K562 (cell line): ENCODE measurements around the gene ING1. TPM values are rescaled to one million over a fixed set of nuclear protein-coding genes. Genes with fewer than 3 reads are reported as not detected.

ENCODE experiments used
- HNRNPLL ChIP-seq: fragments of 200-400 bp; formaldehyde crosslinking; IDR thresholded peaks from 2 replicates; pipeline ENCODE4 v1.6.1; 2017; ENCODE audit warnings: low read length, low read depth, mild to moderate bottlenecking; ENCODE audit not compliant: poor library complexity, severe bottlenecking
- LEF1 ChIP-seq: fragments of 450-650 bp; IDR thresholded peaks from 2 replicates; pipeline ENCODE4 v1.6.1; 2016; ENCODE audit warnings: mild to moderate bottlenecking
- NEUROD1 ChIP-seq: fragments of 150-350 bp; IDR thresholded peaks from 2 replicates; pipeline ENCODE4 v1.6.1; 2014; ENCODE audit warnings: borderline replicate concordance, low read length, low read depth; ENCODE audit not compliant: partially characterized antibody
- PTRF ChIP-seq: fragments of 450-650 bp; IDR thresholded peaks from 2 replicates; pipeline ENCODE4 v1.6.1; 2016; ENCODE audit warnings: mild to moderate bottlenecking, missing genetic modification characterization, missing compliant biosample characterization
- ZBTB1 ChIP-seq: sonication (generic); formaldehyde crosslinking; IDR thresholded peaks from 2 replicates; pipeline ENCODE4 v1.8.1; 2023; ENCODE audit warnings: missing genetic modification reagents, low read depth, mild to moderate bottlenecking, borderline replicate concordance
- ZNF174 ChIP-seq: fragments of 250-450 bp; sonication (Bioruptor Pico); IDR thresholded peaks from 2 replicates; pipeline ENCODE4 v1.4.0; 2020; ENCODE audit warnings: mild to moderate bottlenecking
- ZNF175 ChIP-seq: fragments of 200-800 bp; sonication (Bioruptor generic); IDR thresholded peaks from 2 replicates; pipeline ENCODE4 v1.6.1; 2016; ENCODE audit warnings: low read depth, mild to moderate bottlenecking, missing genetic modification characterization, missing compliant biosample characterization
- ZNF324 ChIP-seq: fragments of 250-450 bp; sonication (Bioruptor Pico); IDR thresholded peaks from 2 replicates; pipeline ENCODE4 v1.4.0; 2020; ENCODE audit warnings: mild to moderate bottlenecking
- ZNF444 ChIP-seq: fragments of 250-450 bp; sonication (Bioruptor Pico); IDR thresholded peaks from 2 replicates; pipeline ENCODE4 v1.4.0; 2020; ENCODE audit warnings: mild to moderate bottlenecking, moderate library complexity
- ZNF695 ChIP-seq: fragments of 450-650 bp; formaldehyde crosslinking; IDR thresholded peaks from 2 replicates; pipeline ENCODE4 v1.4.0; 2020; ENCODE audit warnings: mild to moderate bottlenecking, moderate library complexity
- ZNF778 ChIP-seq: fragments of 450-650 bp; formaldehyde crosslinking; IDR thresholded peaks from 2 replicates; pipeline ENCODE4 v1.4.0; 2020; ENCODE audit warnings: mild to moderate bottlenecking, moderate library complexity
- polyA plus RNA-seq, 8 experiments: library from polyadenylated mRNA; depleted of rRNA in 4 of 8; stranded (reverse) in 5 of 8; unstranded in 3 of 8; fragments of >200 nt; fragmentation: Nextera tagmentation in 2 of 8; fragmentation: Illumina TruSeq in 1 of 8; extraction: Ambion mirVana in 2 of 8; extraction: Trizol in 1 of 8; gene quantifications; 2 replicates each; pipeline versions ENCODE4 v1.2.1 to v1.2.3, GENCODE V29; 2011 to 2014; ENCODE audit warnings: inconsistent platforms in 1 of 8, missing spikeins in 1 of 8
- total RNA-seq, 7 experiments: library from RNA; depleted of rRNA in 6 of 7; stranded (reverse); fragments of >200 nt in 6 of 7; fragmentation: Illumina TruSeq in 2 of 7; extraction: Trizol in 2 of 7; gene quantifications; 2 replicates each; pipeline versions ENCODE4 v1.2.1 to v1.2.3, GENCODE V29; 2011 to 2021; ENCODE audit warnings: low replicate concordance in 1 of 7
- TF ChIP-seq, protein P1 (sequence below), 3 experiments: fragments of 200-800 bp in 1 of 3; sonication (Bioruptor generic) in 1 of 3; sonication (generic) in 1 of 3; formaldehyde crosslinking in 1 of 3; IDR thresholded peaks; 2 replicates each; pipeline versions ENCODE4 v1.6.1 to v1.8.0; 2016 to 2022; ENCODE audit warnings: mild to moderate bottlenecking in 2 of 3, missing compliant biosample characterization in 2 of 3, missing genetic modification characterization in 2 of 3, missing genetic modification reagents in 1 of 3
- TF ChIP-seq, protein P2 (sequence below): fragments of 250-450 bp; sonication (Bioruptor Pico); IDR thresholded peaks from 2 replicates; pipeline ENCODE4 v1.4.0; 2020; ENCODE audit warnings: mild to moderate bottlenecking, moderate library complexity
- TF ChIP-seq, protein P3 (sequence below), 3 experiments: fragments of 200-800 bp in 1 of 3; fragments of 250-450 bp in 1 of 3; fragments of 450-650 bp in 1 of 3; sonication (Bioruptor Pico) in 1 of 3; sonication (Bioruptor generic) in 1 of 3; formaldehyde crosslinking in 1 of 3; IDR thresholded peaks; 2 replicates each; pipeline versions ENCODE4 v1.6.1 to v1.8.0; 2016 to 2022; ENCODE audit warnings: mild to moderate bottlenecking in 2 of 3, missing genetic modification characterization in 2 of 3, missing compliant biosample characterization in 1 of 3, moderate library complexity in 1 of 3
- TF ChIP-seq, protein P4 (sequence below): fragments of 450-650 bp; IDR thresholded peaks from 2 replicates; pipeline ENCODE4 v1.6.1; 2016; ENCODE audit warnings: mild to moderate bottlenecking

ING1 gene
- total and polyA plus RNA-seq, 9 of the 15 experiments (the other 6 are each of a cell fraction or from before 2014, with no cell fraction given): 1.0 to 20.1 (median 8.2) TPM

DNA sequence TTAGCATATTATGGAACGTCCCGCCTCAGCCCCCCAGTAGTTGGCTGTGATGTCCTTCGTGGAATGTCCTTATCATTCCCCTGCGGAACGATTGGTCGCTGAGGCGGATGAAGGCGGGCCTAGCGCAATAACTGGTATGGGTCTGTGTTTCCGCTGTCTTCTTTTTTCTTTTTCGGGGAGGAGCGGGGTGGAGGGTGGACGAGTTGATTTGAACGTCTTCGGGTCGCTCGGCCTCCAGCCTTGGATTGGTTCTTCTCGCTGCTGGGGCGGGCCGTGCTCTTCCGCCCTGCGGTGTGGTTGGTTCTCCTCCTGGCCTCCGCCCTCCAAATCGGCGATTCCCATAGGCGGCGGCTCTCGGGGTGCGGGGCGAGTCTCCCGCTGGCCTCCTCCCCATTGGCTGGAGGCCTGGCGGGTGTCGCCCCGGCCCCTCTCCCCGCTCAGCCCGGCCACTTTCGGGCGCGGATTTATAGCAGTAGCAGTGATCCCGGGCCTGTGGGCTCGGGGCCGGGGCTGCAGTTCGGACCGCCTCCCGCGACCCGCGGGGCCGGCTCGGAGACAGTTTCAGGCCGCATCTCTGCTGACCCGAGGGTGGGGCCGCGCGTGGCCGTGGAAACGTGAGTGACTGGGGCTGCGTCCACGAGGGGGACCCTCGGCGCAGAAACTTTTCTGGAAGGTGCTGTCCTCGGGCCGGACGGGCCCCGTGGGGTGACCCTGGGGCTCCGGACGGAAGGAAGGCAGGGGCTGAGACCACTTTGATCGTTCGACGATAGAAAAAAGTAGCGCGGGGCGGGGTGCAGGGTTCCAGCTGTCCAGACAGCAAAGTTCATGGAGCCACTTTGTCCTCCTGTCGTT, 2.1 kb downstream of the ING1 start (continued):
- TF ChIP-seq, protein P1, sequence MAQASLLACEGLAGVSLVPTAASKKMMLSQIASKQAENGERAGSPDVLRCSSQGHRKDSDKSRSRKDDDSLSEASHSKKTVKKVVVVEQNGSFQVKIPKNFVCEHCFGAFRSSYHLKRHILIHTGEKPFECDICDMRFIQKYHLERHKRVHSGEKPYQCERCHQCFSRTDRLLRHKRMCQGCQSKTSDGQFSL (CRISPR knock-in tag; IDR thresholded peaks at IDR 0.05): no peak
- TF ChIP-seq, protein P1 (tag; IDR thresholded peaks at IDR 0.05): no peak
- TF ChIP-seq NEUROD1: peak; percentile 73
- no peak for TF ChIP-seq ZNF695 (CRISPR knock-in tag)
- TF ChIP-seq, protein P2, sequence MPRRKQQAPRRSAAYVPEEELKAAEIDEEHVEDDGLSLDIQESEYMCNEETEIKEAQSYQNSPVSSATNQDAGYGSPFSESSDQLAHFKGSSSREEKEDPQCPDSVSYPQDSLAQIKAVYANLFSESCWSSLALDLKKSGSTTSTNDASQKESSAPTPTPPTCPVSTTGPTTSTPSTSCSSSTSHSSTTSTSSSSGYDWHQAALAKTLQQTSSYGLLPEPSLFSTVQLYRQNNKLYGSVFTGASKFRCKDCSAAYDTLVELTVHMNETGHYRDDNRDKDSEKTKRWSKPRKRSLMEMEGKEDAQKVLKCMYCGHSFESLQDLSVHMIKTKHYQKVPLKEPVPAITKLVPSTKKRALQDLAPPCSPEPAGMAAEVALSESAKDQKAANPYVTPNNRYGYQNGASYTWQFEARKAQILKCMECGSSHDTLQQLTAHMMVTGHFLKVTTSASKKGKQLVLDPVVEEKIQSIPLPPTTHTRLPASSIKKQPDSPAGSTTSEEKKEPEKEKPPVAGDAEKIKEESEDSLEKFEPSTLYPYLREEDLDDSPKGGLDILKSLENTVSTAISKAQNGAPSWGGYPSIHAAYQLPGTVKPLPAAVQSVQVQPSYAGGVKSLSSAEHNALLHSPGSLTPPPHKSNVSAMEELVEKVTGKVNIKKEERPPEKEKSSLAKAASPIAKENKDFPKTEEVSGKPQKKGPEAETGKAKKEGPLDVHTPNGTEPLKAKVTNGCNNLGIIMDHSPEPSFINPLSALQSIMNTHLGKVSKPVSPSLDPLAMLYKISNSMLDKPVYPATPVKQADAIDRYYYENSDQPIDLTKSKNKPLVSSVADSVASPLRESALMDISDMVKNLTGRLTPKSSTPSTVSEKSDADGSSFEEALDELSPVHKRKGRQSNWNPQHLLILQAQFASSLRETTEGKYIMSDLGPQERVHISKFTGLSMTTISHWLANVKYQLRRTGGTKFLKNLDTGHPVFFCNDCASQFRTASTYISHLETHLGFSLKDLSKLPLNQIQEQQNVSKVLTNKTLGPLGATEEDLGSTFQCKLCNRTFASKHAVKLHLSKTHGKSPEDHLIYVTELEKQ: no peak
- TF ChIP-seq ZNF174 (CRISPR knock-in tag): no peak
- TF ChIP-seq, protein P3, sequence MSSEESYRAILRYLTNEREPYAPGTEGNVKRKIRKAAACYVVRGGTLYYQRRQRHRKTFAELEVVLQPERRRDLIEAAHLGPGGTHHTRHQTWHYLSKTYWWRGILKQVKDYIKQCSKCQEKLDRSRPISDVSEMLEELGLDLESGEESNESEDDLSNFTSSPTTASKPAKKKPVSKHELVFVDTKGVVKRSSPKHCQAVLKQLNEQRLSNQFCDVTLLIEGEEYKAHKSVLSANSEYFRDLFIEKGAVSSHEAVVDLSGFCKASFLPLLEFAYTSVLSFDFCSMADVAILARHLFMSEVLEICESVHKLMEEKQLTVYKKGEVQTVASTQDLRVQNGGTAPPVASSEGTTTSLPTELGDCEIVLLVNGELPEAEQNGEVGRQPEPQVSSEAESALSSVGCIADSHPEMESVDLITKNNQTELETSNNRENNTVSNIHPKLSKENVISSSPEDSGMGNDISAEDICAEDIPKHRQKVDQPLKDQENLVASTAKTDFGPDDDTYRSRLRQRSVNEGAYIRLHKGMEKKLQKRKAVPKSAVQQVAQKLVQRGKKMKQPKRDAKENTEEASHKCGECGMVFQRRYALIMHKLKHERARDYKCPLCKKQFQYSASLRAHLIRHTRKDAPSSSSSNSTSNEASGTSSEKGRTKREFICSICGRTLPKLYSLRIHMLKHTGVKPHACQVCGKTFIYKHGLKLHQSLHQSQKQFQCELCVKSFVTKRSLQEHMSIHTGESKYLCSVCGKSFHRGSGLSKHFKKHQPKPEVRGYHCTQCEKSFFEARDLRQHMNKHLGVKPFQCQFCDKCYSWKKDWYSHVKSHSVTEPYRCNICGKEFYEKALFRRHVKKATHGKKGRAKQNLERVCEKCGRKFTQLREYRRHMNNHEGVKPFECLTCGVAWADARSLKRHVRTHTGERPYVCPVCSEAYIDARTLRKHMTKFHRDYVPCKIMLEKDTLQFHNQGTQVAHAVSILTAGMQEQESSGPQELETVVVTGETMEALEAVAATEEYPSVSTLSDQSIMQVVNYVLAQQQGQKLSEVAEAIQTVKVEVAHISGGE (CRISPR knock-in tag; IDR thresholded peaks at IDR 0.05): no peak
- no peak for TF ChIP-seq ZNF778
- no peak for TF ChIP-seq LEF1
- no peak for TF ChIP-seq ZNF175 (CRISPR knock-in tag)
- TF ChIP-seq, protein P4, sequence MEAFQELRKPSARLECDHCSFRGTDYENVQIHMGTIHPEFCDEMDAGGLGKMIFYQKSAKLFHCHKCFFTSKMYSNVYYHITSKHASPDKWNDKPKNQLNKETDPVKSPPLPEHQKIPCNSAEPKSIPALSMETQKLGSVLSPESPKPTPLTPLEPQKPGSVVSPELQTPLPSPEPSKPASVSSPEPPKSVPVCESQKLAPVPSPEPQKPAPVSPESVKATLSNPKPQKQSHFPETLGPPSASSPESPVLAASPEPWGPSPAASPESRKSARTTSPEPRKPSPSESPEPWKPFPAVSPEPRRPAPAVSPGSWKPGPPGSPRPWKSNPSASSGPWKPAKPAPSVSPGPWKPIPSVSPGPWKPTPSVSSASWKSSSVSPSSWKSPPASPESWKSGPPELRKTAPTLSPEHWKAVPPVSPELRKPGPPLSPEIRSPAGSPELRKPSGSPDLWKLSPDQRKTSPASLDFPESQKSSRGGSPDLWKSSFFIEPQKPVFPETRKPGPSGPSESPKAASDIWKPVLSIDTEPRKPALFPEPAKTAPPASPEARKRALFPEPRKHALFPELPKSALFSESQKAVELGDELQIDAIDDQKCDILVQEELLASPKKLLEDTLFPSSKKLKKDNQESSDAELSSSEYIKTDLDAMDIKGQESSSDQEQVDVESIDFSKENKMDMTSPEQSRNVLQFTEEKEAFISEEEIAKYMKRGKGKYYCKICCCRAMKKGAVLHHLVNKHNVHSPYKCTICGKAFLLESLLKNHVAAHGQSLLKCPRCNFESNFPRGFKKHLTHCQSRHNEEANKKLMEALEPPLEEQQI: no peak
- no peak for TF ChIP-seq PTRF
- TF ChIP-seq ZBTB1 (CRISPR knock-in tag): no peak
- no peak for TF ChIP-seq ZNF444 (CRISPR knock-in tag)
- TF ChIP-seq ZNF324 (CRISPR knock-in tag): no peak
- TF ChIP-seq HNRNPLL: peak; percentile 72
